Mesendoderm (in vitro differentiated cells): ENCODE results near the gene MMP23B.

Experiments
- DNase-seq: peaks from one replicate; pipeline ENCODE4 v3.0.0; 2013
- H2AK5ac ChIP-seq: 2 replicates; pipeline ENCODE4 v1.6.1; 2013; ENCODE audit warnings: low read length, inconsistent platforms
- H2BK120ac ChIP-seq: 2 replicates; pipeline ENCODE4 v1.6.1; 2013; ENCODE audit warnings: low read depth, mild to moderate bottlenecking, low read length, moderate library complexity, mixed read lengths
- H2BK15ac ChIP-seq: replicated peaks from 2 replicates; pipeline ENCODE4 v1.6.1; 2013; ENCODE audit warnings: low read depth, mild to moderate bottlenecking, moderate library complexity
- H2BK5ac ChIP-seq: 2 replicates; pipeline ENCODE4 v1.6.1; 2013; ENCODE audit warnings: low read length, inconsistent platforms
- H3K18ac ChIP-seq: 2 replicates; pipeline ENCODE4 v1.6.1; 2013; ENCODE audit warnings: mild to moderate bottlenecking, low read length, mixed read lengths
- H3K23ac ChIP-seq: one replicate; pipeline ENCODE4 v1.6.1; 2013; ENCODE audit warnings: low read length
- H3K27ac ChIP-seq: 2 replicates; pipeline ENCODE4 v1.5.1; 2013; ENCODE audit warnings: low read depth, mild to moderate bottlenecking, inconsistent platforms, low read length, moderate library complexity
- H3K27me3 ChIP-seq: 2 replicates; pipeline ENCODE4 v1.6.1; 2013; ENCODE audit warnings: low read length, control low read depth, mild to moderate bottlenecking, inconsistent platforms; ENCODE audit not compliant: insufficient read depth, poor library complexity
- H3K36me3 ChIP-seq: 2 replicates; pipeline ENCODE4 v1.6.1; 2013; ENCODE audit warnings: low read length, inconsistent platforms; ENCODE audit not compliant: control insufficient read depth, insufficient read depth
- H3K4ac ChIP-seq: one replicate; pipeline ENCODE4 v1.6.1; 2013; ENCODE audit warnings: low read depth, mild to moderate bottlenecking, low read length, moderate library complexity
- H3K4me1 ChIP-seq: 2 replicates; pipeline ENCODE4 v1.6.1; 2013; ENCODE audit warnings: low read depth, low read length, inconsistent platforms; ENCODE audit not compliant: control insufficient read depth
- H3K4me2 ChIP-seq: 2 replicates; pipeline ENCODE4 v1.6.1; 2013; ENCODE audit warnings: low read length
- H3K4me3 ChIP-seq: 2 replicates; pipeline ENCODE4 v1.5.1; 2013; ENCODE audit warnings: mild to moderate bottlenecking, low read length
- H3K56ac ChIP-seq: one replicate; pipeline ENCODE4 v1.6.1; 2013; ENCODE audit warnings: low read length
- H3K79me1 ChIP-seq: 2 replicates; pipeline ENCODE4 v1.6.1; 2013; ENCODE audit warnings: low read length, inconsistent platforms
- H3K79me2 ChIP-seq: 2 replicates; pipeline ENCODE4 v1.6.1; 2013; ENCODE audit warnings: mild to moderate bottlenecking, low read length; ENCODE audit not compliant: control insufficient read depth, insufficient read depth
- H3K9ac ChIP-seq: 2 replicates; pipeline ENCODE4 v1.6.1; 2013; ENCODE audit warnings: low read length, inconsistent platforms
- H4K5ac ChIP-seq: one replicate; pipeline ENCODE4 v1.6.1; 2013; ENCODE audit warnings: low read length
- H4K8ac ChIP-seq: one replicate; pipeline ENCODE4 v1.6.1; 2013; ENCODE audit warnings: low read depth, mild to moderate bottlenecking, control low read depth, low read length, moderate library complexity
- WGBS: extraction: QIAGEN DNeasy Blood & Tissue Kit; methylation state at CpG from one replicate; pipeline ENCODE4 v1.1.7; 2013; ENCODE audit warnings: low lambda C conversion rate, missing lambda C conversion rate; ENCODE audit not compliant: insufficient coverage; ENCODE audit errors: extremely low coverage; 5-methylcytosine and 5-hydroxymethylcytosine counted together

MMP23B gene

DNA sequence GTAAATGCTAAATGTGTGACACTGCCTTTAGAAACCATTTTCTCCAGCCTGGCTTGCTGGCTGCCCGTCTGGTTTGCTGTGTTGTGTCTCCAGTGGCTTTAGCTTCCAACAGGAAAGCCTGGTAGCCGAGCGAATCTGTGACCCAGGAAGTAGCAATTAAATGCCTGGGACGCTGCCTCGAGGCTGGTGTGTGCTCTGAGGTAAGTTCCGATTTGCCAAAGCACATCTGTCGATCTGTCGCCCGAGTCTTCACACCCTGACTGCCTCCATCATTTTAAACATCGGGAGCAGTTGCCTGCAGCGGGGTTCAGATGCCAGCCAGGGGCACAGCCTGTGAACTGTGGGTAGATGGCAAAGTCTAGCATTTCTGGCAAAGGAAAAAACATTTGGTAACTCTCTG lies 14.5 kb upstream of the MMP23B start:
- H3K18ac ChIP-seq = no peak overlapping the region
- H3K4me1 ChIP-seq = peaks cover 7% of the 10 kb centered on the region
- H2AK5ac ChIP-seq = no peak overlapping the region
- H2BK5ac ChIP-seq = no peak overlapping the region
- no peak overlapping the region for H4K5ac ChIP-seq
- no CpG with 5 or more reads among the region's 11 CpGs for WGBS
- H3K56ac ChIP-seq = no peak overlapping the region
- no peaks in the 10 kb centered on the region for H3K36me3 ChIP-seq
- H3K4me3 ChIP-seq = no peak overlapping the region
- no peak overlapping the region for H3K23ac ChIP-seq
- no peaks in the 10 kb centered on the region for H3K27me3 ChIP-seq
- H3K9ac ChIP-seq = no peak overlapping the region
- H4K8ac ChIP-seq = no peak overlapping the region
- DNase-seq = no peak
- H3K79me2 ChIP-seq = peaks cover 4% of the 10 kb centered on the region
- H3K27ac ChIP-seq = no peak overlapping the region
- peaks cover 8% of the 10 kb centered on the region for H3K79me1 ChIP-seq
- no peak overlapping the region for H2BK15ac ChIP-seq
- no peak overlapping the region for H2BK120ac ChIP-seq
- H3K4ac ChIP-seq = no peak overlapping the region
- H3K4me2 ChIP-seq = no peak overlapping the region

DNA sequence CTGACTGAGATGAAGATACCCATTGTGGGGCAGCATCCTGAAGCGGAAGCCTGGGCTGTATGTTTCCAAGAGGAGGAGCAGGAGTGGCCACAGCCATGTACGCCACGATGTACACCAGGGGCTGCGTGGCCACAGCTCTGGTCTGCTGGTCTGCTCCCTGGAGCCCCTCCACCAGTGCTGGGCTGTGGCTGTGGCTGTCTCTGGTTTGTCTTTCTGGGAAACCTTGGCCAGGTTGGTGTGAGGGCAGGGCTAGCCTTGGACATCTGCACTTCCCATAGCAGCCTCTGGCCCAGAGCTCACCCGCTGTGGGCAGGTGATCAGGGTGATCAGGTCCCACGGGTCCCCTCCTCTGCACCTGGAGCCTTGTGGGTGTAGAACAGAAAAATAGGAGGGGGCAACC lies 14.0 kb upstream of the MMP23B start:
- Histone ChIP-seq H3K4me3 (no peak overlapping the region), H3K36me3 (no peaks in the 10 kb centered on the region), H3K23ac (no peak overlapping the region), H3K4ac (no peak overlapping the region), H3K79me2 (peaks cover 4% of the 10 kb centered on the region), H3K4me2 (no peak overlapping the region), H3K9ac (no peak overlapping the region), H3K18ac (no peak overlapping the region), H2BK15ac (no peak overlapping the region), H2BK5ac (no peak overlapping the region), H4K5ac (no peak overlapping the region), H3K56ac (no peak overlapping the region), H2BK120ac (no peak overlapping the region), H2AK5ac (no peak overlapping the region), H3K4me1 (peaks cover 7% of the 10 kb centered on the region), H3K27ac (no peak overlapping the region), H3K27me3 (no peaks in the 10 kb centered on the region), H4K8ac (no peak overlapping the region), H3K79me1 (peaks cover 8% of the 10 kb centered on the region)
- no CpG with 5 or more reads among the region's 6 CpGs for WGBS
- no peak for DNase-seq

GRCh38 chr1:1618396-1619068 lies 13.4 kb upstream of the MMP23B start:
- H3K56ac ChIP-seq = no peak overlapping the region
- H3K9ac ChIP-seq = no peak overlapping the region
- H2BK5ac ChIP-seq = no peak overlapping the region
- no peak overlapping the region for H4K8ac ChIP-seq
- H4K5ac ChIP-seq = no peak overlapping the region
- H3K79me2 ChIP-seq = peaks cover 4% of the 10 kb centered on the region
- H3K79me1 ChIP-seq = peaks cover 8% of the 10 kb centered on the region
- no peak overlapping the region for H3K23ac ChIP-seq
- H3K18ac ChIP-seq = no peak overlapping the region
- WGBS = no CpG with 5 or more reads among the region's 9 CpGs
- no peak overlapping the region for H2AK5ac ChIP-seq
- H2BK120ac ChIP-seq = no peak overlapping the region
- H3K4me2 ChIP-seq = no peak overlapping the region
- peaks cover 7% of the 10 kb centered on the region for H3K4me1 ChIP-seq
- H3K27me3 ChIP-seq = no peaks in the 10 kb centered on the region
- H3K4ac ChIP-seq = no peak overlapping the region
- H3K36me3 ChIP-seq = no peaks in the 10 kb centered on the region
- no peak overlapping the region for H2BK15ac ChIP-seq
- no peak overlapping the region for H3K27ac ChIP-seq
- no peak overlapping the region for H3K4me3 ChIP-seq
- no peak for DNase-seq

- Histone ChIP-seq H2BK15ac (no peak overlapping the region), H3K9ac (no peak overlapping the region), H3K79me2 (no peaks in the 10 kb centered on the region), H3K79me1 (no peaks in the 10 kb centered on the region), H3K4me2 (no peak overlapping the region), H3K23ac (no peak overlapping the region), H4K8ac (no peak overlapping the region), H2BK5ac (no peak overlapping the region), H3K4ac (no peak overlapping the region), H3K27ac (no peak overlapping the region), H3K36me3 (no peaks in the 10 kb centered on the region), H4K5ac (no peak overlapping the region), H3K56ac (no peak overlapping the region), H3K4me3 (no peak overlapping the region), H3K27me3 (no peaks in the 10 kb centered on the region), H3K4me1 (no peaks in the 10 kb centered on the region), H3K18ac (no peak overlapping the region), H2AK5ac (no peak overlapping the region), H2BK120ac (no peak overlapping the region)
- WGBS = no CpG with 5 or more reads among the region's 14 CpGs
- DNase-seq = peak; percentile 53
These were observed 12.0 kb upstream of the MMP23B start for GRCh38 chr1:1619917-1620361.

DNA sequence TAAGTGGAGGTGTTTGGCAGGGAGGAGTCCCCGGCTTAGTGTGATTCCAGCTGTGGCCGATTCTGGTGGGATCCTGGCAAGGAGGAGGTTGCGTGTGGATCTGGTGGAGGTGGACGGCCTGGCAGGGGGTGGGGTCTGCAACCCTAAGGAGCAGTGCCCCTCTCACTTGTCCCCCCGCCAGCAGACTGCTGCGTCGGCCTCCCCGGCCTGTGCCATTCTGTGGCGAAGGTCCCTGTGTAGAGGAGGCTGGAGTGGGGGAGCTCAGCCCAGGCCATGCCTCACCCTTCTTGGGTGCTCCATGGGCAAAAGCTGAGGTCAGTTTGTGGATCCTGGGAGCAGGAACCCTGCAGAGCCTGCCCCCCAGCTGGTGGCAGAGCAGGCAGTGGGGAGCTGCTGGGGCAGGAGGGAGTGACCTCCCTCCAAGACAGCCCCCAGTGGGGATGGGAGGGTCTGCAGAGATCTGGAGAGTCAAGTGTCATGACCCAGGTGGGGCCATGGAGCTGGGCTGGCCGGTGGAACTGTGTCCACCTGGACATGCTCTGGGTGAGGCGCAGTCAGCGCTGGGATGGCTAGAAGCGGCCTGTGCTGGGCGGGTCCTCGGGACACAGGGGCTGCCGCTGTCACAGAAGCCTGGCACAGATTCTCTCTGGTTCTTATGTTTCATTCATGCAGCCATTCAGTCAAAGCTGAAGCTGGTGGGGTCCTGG lies 11.4 kb upstream of the MMP23B start:
- no peak overlapping the region for H4K5ac ChIP-seq
- no peak overlapping the region for H3K56ac ChIP-seq
- no peak overlapping the region for H3K9ac ChIP-seq
- no peak overlapping the region for H3K4me3 ChIP-seq
- no peaks in the 10 kb centered on the region for H3K79me1 ChIP-seq
- no peaks in the 10 kb centered on the region for H3K27me3 ChIP-seq
- WGBS = no CpG with 5 or more reads among the region's 16 CpGs
- H3K18ac ChIP-seq = no peak overlapping the region
- no peaks in the 10 kb centered on the region for H3K36me3 ChIP-seq
- H3K4ac ChIP-seq = no peak overlapping the region
- no peaks in the 10 kb centered on the region for H3K4me1 ChIP-seq
- no peak overlapping the region for H4K8ac ChIP-seq
- no peak overlapping the region for H2BK5ac ChIP-seq
- H2AK5ac ChIP-seq = no peak overlapping the region
- H2BK120ac ChIP-seq = no peak overlapping the region
- H3K79me2 ChIP-seq = no peaks in the 10 kb centered on the region
- no peak overlapping the region for H2BK15ac ChIP-seq
- no peak overlapping the region for H3K23ac ChIP-seq
- H3K27ac ChIP-seq = no peak overlapping the region
- DNase-seq = no peak
- no peak overlapping the region for H3K4me2 ChIP-seq
